GM12874 (cell line): Measurements from ENCODE around the gene PRAC2.

Experiments used
- CTCF ChIP-seq: IDR thresholded peaks from 2 replicates; pipeline ENCODE4 v1.5.1; 2011; ENCODE audit warnings: low read depth, mild to moderate bottlenecking, control low read depth, low read length, moderate library complexity; ENCODE audit not compliant: insufficient read depth

Gene PRAC2

DNA sequence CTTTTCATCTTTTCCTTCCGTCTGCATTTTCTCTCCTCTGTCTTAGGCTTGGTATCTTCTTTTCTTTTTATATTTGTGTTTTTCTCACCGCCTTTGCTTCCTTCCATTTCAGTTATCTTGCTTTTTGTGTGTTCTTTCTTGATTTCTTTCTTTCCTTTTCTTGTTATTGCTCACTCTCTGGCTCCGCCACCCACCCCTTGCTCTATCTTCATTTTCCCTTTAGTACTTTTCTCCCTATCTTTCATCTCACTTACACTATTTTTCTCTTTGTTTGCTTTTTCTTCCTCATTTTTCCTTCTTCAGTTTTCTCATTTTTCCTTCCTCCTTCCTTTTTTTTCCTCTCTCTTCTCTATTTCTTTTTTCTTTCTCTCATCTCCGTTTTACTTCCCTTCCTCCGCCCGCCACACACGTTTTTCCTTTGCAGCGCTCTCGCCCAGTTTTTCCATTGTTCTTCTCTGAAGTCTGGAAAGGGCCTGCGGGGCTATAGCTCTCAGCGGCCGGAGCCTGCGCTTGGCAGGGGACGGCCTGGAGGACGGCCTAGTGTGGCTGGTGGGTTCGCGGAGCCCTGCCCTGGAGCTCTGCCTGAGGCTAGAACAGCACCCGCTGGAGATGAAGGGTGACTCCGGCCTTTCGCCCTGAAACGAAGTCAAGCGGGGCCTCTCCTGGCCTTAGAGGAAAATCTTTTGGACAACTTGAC lies 10.8 kb downstream of the PRAC2 start:
- TF ChIP-seq CTCF, result no peak

DNA sequence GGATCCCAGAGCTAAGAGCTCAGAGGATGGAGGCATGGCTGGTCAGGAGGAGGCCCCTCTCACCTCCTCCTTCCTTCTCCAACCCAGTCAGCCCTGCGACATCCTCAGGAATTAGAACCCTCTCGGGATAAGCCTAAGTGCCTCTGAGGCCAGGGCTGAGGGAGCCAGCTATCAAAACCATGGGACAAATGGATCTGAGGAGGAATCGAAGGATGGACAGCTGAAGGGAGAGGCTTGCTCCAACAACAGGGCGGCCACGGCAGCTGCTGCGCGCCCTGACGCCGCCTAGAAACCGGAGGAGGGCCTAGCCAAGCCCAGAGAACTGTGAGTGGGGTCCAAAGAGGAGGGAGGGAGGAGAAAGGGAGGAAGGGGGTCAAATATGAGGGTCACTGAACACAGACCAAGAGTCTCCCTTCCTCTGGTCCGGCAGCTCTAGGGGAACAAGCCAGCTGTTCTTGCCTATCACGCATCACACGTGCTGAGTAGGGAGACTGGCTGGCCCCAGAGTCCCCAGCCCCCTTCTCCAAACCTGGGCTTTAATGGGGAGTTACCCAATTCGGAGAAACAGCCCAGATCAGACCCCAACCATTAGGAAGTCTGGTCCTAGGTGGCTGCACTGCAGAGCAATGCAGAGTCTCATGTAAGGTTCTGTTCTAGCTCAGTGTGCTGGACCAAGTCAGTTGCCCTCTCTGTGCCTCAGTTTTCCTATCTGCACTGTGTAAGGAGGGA lies 11.5 kb downstream of the PRAC2 start:
- TF ChIP-seq CTCF, result no peak

DNA sequence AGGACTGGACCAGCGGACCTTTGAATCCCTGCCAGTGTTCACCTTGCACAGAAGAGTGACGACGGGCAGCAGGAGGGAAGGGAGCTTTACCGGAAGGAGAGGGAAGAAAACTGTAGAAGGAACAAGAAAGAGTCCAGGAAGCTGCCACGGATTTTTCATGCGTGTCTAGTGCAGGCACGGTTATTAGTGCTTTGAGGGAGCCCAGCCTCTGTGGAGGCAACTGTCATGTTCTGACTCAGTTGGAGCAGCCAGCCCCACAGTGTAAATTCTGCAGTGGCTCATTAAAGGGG lies 12.0 kb downstream of the PRAC2 start:
- TF ChIP-seq CTCF, result no peak

GRCh38 chr17:48737330-48738043 lies 14.5 kb downstream of the PRAC2 start:
- TF ChIP-seq CTCF, result no peak

DNA sequence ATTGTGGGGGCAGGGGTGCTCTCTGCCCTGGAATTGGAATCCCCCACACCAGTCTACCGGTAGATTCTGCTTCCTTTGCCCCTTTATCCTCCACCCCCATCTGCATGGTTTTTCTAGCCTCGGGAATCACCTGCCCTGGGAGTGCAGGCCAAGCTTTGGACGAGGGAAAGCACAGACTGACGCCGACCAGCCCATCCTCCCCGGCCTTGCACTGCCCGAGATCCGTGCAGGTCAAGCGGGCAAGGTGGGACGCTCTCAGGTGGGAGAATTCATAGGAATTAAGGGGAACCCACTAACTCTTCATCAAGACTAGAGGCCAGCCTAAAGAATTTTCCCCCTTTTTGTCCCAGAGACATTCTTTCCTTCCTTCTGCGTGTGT lies 15.4 kb downstream of the PRAC2 start:
- TF ChIP-seq CTCF, result no peak

- no peak for TF ChIP-seq CTCF
Measured at GRCh38 chr17:48738803-48739526, 16.0 kb downstream of the PRAC2 start.

- no peak for TF ChIP-seq CTCF
Measured at GRCh38 chr17:48740537-48740936, 17.6 kb downstream of the PRAC2 start.
